AG09319 (cell line): Measurements from ENCODE around the gene DNAAF5.

Source experiments
- DNase-seq: peaks from one replicate; pipeline ENCODE4 v3.0.0-alpha.2; 2010; ENCODE audit warnings: low read depth; ENCODE audit errors: extremely low read depth
- CTCF ChIP-seq: IDR thresholded peaks from 2 replicates; pipeline ENCODE4 v1.5.1; 2011; ENCODE audit warnings: low read depth, mild to moderate bottlenecking, inconsistent platforms, low read length, moderate library complexity

DNAAF5 gene

GRCh38 chr7:696812-697551 lies 29.5 kb upstream of the DNAAF5 start:
- DNase-seq: no peak
- no peak for TF ChIP-seq CTCF

GRCh38 chr7:698515-699475 lies 27.7 kb upstream of the DNAAF5 start:
- no peak for DNase-seq
- TF ChIP-seq CTCF: no peak

- DNase-seq: no peak
- no peak for TF ChIP-seq CTCF
These were observed 26.9 kb upstream of the DNAAF5 start for GRCh38 chr7:699476-700170.

GRCh38 chr7:701086-701671 lies 25.3 kb upstream of the DNAAF5 start:
- DNase-seq: no peak
- TF ChIP-seq CTCF: no peak

- TF ChIP-seq CTCF: no peak
- DNase-seq: no peak
These were observed 23.4 kb upstream of the DNAAF5 start for GRCh38 chr7:703049-703448.

- DNase-seq: no peak
- TF ChIP-seq CTCF: no peak
These were observed 19.8 kb upstream of the DNAAF5 start for GRCh38 chr7:706721-707120.
